Neuronal stem cell (in vitro differentiated cells): Measurements from ENCODE around the gene MEG3.

Source experiments
- DNase-seq: peaks from one replicate; pipeline ENCODE4 v3.0.0-alpha.2; 2013; ENCODE audit warnings: low spot score
- H2AFZ ChIP-seq: one replicate; pipeline ENCODE4 v1.6.1; 2013; ENCODE audit warnings: mild to moderate bottlenecking, low read length, inconsistent platforms
- H2AK5ac ChIP-seq: 2 replicates; pipeline ENCODE4 v1.6.1; 2013; ENCODE audit warnings: low read depth, mild to moderate bottlenecking, inconsistent platforms, low read length, moderate library complexity, mixed read lengths
- H2BK120ac ChIP-seq: 2 replicates; pipeline ENCODE4 v1.6.1; 2013; ENCODE audit warnings: low read depth, mild to moderate bottlenecking, inconsistent platforms, low read length, moderate library complexity, mixed read lengths
- H2BK12ac ChIP-seq: one replicate; pipeline ENCODE4 v1.6.1; 2013; ENCODE audit warnings: low read length, inconsistent platforms
- H2BK15ac ChIP-seq: 2 replicates; pipeline ENCODE4 v1.6.1; 2013; ENCODE audit warnings: mild to moderate bottlenecking, low read length, inconsistent platforms, mixed read lengths
- H2BK5ac ChIP-seq: one replicate; pipeline ENCODE4 v1.6.1; 2013; ENCODE audit warnings: inconsistent platforms, mild to moderate bottlenecking, low read length, moderate library complexity
- H3K14ac ChIP-seq: one replicate; pipeline ENCODE4 v1.6.1; 2013; ENCODE audit warnings: low read length, inconsistent platforms
- H3K18ac ChIP-seq: 2 replicates; pipeline ENCODE4 v1.6.1; 2013; ENCODE audit warnings: low read length, inconsistent platforms
- H3K23ac ChIP-seq: 2 replicates; pipeline ENCODE4 v1.6.1; 2013; ENCODE audit warnings: low read depth, mild to moderate bottlenecking, mixed read lengths, low read length, inconsistent platforms; ENCODE audit not compliant: poor library complexity
- H3K27ac ChIP-seq: replicated peaks from 3 replicates; pipeline ENCODE4 v1.5.1; 2013; ENCODE audit warnings: low read length, inconsistent platforms
- H3K27me3 ChIP-seq, 3 experiments: 2 replicates each; pipeline ENCODE4 v1.6.1; 2013; ENCODE audit warnings: low read length in 3 of 3, mild to moderate bottlenecking in 2 of 3, inconsistent platforms in 1 of 3, low read depth in 1 of 3, mixed read lengths in 1 of 3, moderate library complexity in 1 of 3; ENCODE audit not compliant: control insufficient read depth in 3 of 3, insufficient read depth in 3 of 3
- H3K36me3 ChIP-seq, 2 donors: replicated peaks in 1 of 2; 2 replicates each; pipeline ENCODE4 v1.6.1; 2013; ENCODE audit warnings: low read length in 2 of 2; ENCODE audit not compliant: control insufficient read depth in 2 of 2, insufficient read depth in 2 of 2
- H3K4ac ChIP-seq: 2 replicates; pipeline ENCODE4 v1.6.1; 2013; ENCODE audit warnings: inconsistent platforms, mild to moderate bottlenecking, low read length, moderate library complexity
- H3K4me1 ChIP-seq, 2 donors: 1 replicate in 1 of 2; 2 replicates in 1 of 2; pipeline ENCODE4 v1.6.1; 2013; ENCODE audit warnings: low read length in 2 of 2, low read depth in 1 of 2; ENCODE audit not compliant: control insufficient read depth in 2 of 2, insufficient read depth in 1 of 2
- H3K4me2 ChIP-seq: one replicate; pipeline ENCODE4 v1.6.1; 2013; ENCODE audit warnings: mild to moderate bottlenecking, low read length, inconsistent platforms; ENCODE audit not compliant: insufficient read depth, poor library complexity, severe bottlenecking
- H3K4me3 ChIP-seq, 2 donors: 2 replicates each; pipeline ENCODE4 v1.5.1; 2013; ENCODE audit warnings: low read length in 2 of 2, mild to moderate bottlenecking in 2 of 2, inconsistent platforms in 1 of 2, moderate library complexity in 1 of 2
- H3K79me1 ChIP-seq: one replicate; pipeline ENCODE4 v1.6.1; 2013; ENCODE audit warnings: low read depth, mild to moderate bottlenecking, inconsistent platforms, low read length, moderate library complexity
- H3K9ac ChIP-seq: one replicate; pipeline ENCODE4 v1.6.1; 2013; ENCODE audit warnings: mild to moderate bottlenecking, low read depth, low read length, inconsistent platforms; ENCODE audit not compliant: poor library complexity
- H3K9me3 ChIP-seq, 2 donors: replicated peaks in 1 of 2; 2 replicates each; pipeline versions ENCODE3 to v1.6.1; 2013; ENCODE audit warnings: low read length in 2 of 2, mild to moderate bottlenecking in 2 of 2, inconsistent platforms in 1 of 2, low read depth in 1 of 2, mixed read lengths in 1 of 2, moderate library complexity in 1 of 2; ENCODE audit not compliant: control insufficient read depth in 2 of 2, insufficient read depth in 1 of 2
- H4K8ac ChIP-seq: one replicate; pipeline ENCODE4 v1.6.1; 2013; ENCODE audit warnings: low read depth, mild to moderate bottlenecking, inconsistent platforms, low read length, moderate library complexity
- H4K91ac ChIP-seq: one replicate; pipeline ENCODE4 v1.6.1; 2013; ENCODE audit warnings: low read length, low read depth, mild to moderate bottlenecking, inconsistent platforms; ENCODE audit not compliant: poor library complexity
- WGBS, 2 donors: extraction: QIAGEN DNeasy Blood & Tissue Kit; methylation state at CpG; one replicate each; pipeline ENCODE4 v1.1.7; 2013; ENCODE audit warnings: missing lambda C conversion rate in 2 of 2, mixed read lengths in 1 of 2; ENCODE audit not compliant: insufficient read length in 2 of 2, insufficient replicate concordance in 1 of 2; ENCODE audit errors: extremely low coverage in 2 of 2; 5-methylcytosine and 5-hydroxymethylcytosine counted together

MEG3 gene

GRCh38 chr14:100820957-100821356 is 5.0 kb upstream of the MEG3 start:
- peaks cover 7 to 14% of the 10 kb centered on the region in 2 donors for H3K4me1 ChIP-seq
- peak overlapping the region; percentile 99 for H2AK5ac ChIP-seq
- H3K9me3 ChIP-seq: peaks cover 1 to 3% of the 10 kb centered on the region in 2 donors
- H3K18ac ChIP-seq: peak overlapping the region; percentile 32
- no peak overlapping the region for H4K91ac ChIP-seq
- no peak overlapping the region for H4K8ac ChIP-seq
- no peaks in the 10 kb centered on the region for H3K36me3 ChIP-seq
- no peak overlapping the region for H3K4me2 ChIP-seq
- H3K27me3 ChIP-seq: no peaks in the 10 kb centered on the region
- no peak for DNase-seq
- H3K27ac ChIP-seq: no peak overlapping the region
- peak overlapping the region; percentile 48 for H2BK5ac ChIP-seq
- H3K4ac ChIP-seq: no peak overlapping the region
- H2AFZ ChIP-seq: no peak overlapping the region
- no peak overlapping the region for H3K4me3 ChIP-seq
- H3K14ac ChIP-seq: no peak overlapping the region
- H2BK120ac ChIP-seq: peak overlapping the region; percentile 89
- peaks cover 4% of the 10 kb centered on the region for H3K79me1 ChIP-seq
- no peak overlapping the region for H3K23ac ChIP-seq
- no CpG with 5 or more reads among the region's 4 CpGs for WGBS, 2 donors
- no peak overlapping the region for H2BK15ac ChIP-seq
- no peak overlapping the region for H2BK12ac ChIP-seq
- H3K9ac ChIP-seq: no peak overlapping the region

GRCh38 chr14:100822013-100822412 is 3.9 kb upstream of the MEG3 start:
- no peak overlapping the region for H3K14ac ChIP-seq
- no peak overlapping the region for H2BK15ac ChIP-seq
- H3K9ac ChIP-seq: no peak overlapping the region
- no peak overlapping the region for H2BK12ac ChIP-seq
- H3K23ac ChIP-seq: no peak overlapping the region
- peaks cover 5 to 10% of the 10 kb centered on the region in 2 donors for H3K4me1 ChIP-seq
- H3K9me3 ChIP-seq: peaks cover 10 to 13% of the 10 kb centered on the region in 2 donors
- H2AFZ ChIP-seq: no peak overlapping the region
- no peak for DNase-seq
- peak overlapping the region; percentile 58 for H2AK5ac ChIP-seq
- peaks cover 4% of the 10 kb centered on the region for H3K79me1 ChIP-seq
- no peak overlapping the region for H3K27ac ChIP-seq
- H3K4ac ChIP-seq: no peak overlapping the region
- H4K8ac ChIP-seq: no peak overlapping the region
- H3K4me3 ChIP-seq: no peak overlapping the region
- H3K4me2 ChIP-seq: no peak overlapping the region
- no peak overlapping the region for H2BK120ac ChIP-seq
- peak overlapping the region; percentile 1 for H3K18ac ChIP-seq
- H2BK5ac ChIP-seq: peak overlapping the region; percentile 72
- no peaks in the 10 kb centered on the region for H3K36me3 ChIP-seq
- no peak overlapping the region for H4K91ac ChIP-seq
- WGBS, 2 donors: no CpG with 5 or more reads among the region's 7 CpGs
- H3K27me3 ChIP-seq: no peaks in the 10 kb centered on the region

GRCh38 chr14:100822532-100823296 is 3.2 kb upstream of the MEG3 start:
- H2AK5ac ChIP-seq: peak overlapping the region; percentile 58
- no peak for DNase-seq
- no peak overlapping the region for H3K4ac ChIP-seq
- no peak overlapping the region for H3K23ac ChIP-seq
- peak overlapping the region; percentile 72 for H2BK5ac ChIP-seq
- H3K9me3 ChIP-seq: peaks cover 15 to 17% of the 10 kb centered on the region in 2 donors
- peak overlapping the region; percentile 24 for H3K18ac ChIP-seq
- no peak overlapping the region for H3K9ac ChIP-seq
- H4K8ac ChIP-seq: no peak overlapping the region
- no peak overlapping the region for H3K4me3 ChIP-seq
- H3K79me1 ChIP-seq: peaks cover 4% of the 10 kb centered on the region
- H3K27ac ChIP-seq: no peak overlapping the region
- H3K4me1 ChIP-seq: peaks cover 2 to 10% of the 10 kb centered on the region in 2 donors
- no peaks in the 10 kb centered on the region for H3K36me3 ChIP-seq
- no CpG with 5 or more reads among the region's 9 CpGs for WGBS, 2 donors
- H2BK15ac ChIP-seq: no peak overlapping the region
- H2AFZ ChIP-seq: peak overlapping the region; percentile 27
- H3K4me2 ChIP-seq: no peak overlapping the region
- H3K27me3 ChIP-seq: no peaks in the 10 kb centered on the region
- H3K14ac ChIP-seq: no peak overlapping the region
- peak overlapping the region; percentile 88 for H2BK120ac ChIP-seq
- H2BK12ac ChIP-seq: no peak overlapping the region
- no peak overlapping the region for H4K91ac ChIP-seq

DNA sequence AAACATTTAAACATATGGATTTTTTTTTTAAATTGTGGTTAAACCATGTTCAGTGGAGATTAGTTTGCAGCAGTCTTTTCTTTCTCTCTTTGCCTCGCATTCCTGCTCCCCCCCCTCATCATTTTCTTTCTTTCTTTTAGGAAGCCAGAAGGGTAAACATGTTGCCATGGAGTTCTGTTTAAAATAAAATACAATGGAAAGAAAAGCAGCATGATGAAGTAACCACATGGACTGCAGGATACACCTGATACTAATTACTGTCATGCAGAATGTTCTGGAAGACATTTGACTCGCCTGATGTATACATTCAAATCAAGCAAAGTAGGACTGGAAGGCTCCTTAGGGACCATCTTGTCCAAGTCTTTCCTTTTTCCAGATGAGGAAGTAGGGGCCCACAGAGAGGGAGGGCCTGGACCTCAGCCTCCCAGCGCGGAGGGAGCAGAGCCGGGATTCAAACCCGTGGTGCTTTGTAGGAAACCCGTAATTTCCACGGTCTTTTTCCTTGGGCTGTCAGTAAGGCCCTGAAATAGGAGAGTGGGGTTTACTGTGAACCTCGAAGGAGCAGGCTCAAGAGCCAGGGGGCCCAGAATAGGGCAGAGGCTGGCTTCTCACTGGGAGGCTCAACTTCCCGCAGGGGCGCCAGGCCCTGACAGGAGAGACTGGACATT is 2.4 kb upstream of the MEG3 start:
- H3K27ac ChIP-seq: no peak overlapping the region
- H3K4me3 ChIP-seq: no peak overlapping the region
- no peaks in the 10 kb centered on the region for H3K36me3 ChIP-seq
- peaks cover 16 to 22% of the 10 kb centered on the region in 2 donors for H3K9me3 ChIP-seq
- H3K27me3 ChIP-seq: no peaks in the 10 kb centered on the region
- H3K79me1 ChIP-seq: peaks cover 4% of the 10 kb centered on the region
- H3K4me1 ChIP-seq: peaks cover 3 to 10% of the 10 kb centered on the region in 2 donors
- no peak for DNase-seq
- H3K4me2 ChIP-seq: no peak overlapping the region
- H3K4ac ChIP-seq: no peak overlapping the region
- no peak overlapping the region for H3K9ac ChIP-seq
- peak overlapping the region; percentile 63 for H2BK15ac ChIP-seq
- H3K18ac ChIP-seq: peak overlapping the region; percentile 93
- H3K23ac ChIP-seq: no peak overlapping the region
- H2AFZ ChIP-seq: peak overlapping the region; percentile 27
- H2AK5ac ChIP-seq: peak overlapping the region; percentile 99
- H2BK12ac ChIP-seq: peak overlapping the region; percentile 92
- H4K8ac ChIP-seq: no peak overlapping the region
- peak overlapping the region; percentile 49 for H2BK120ac ChIP-seq
- no CpG with 5 or more reads among the region's 11 CpGs for WGBS, 2 donors
- H2BK5ac ChIP-seq: peak overlapping the region; percentile 99
- H3K14ac ChIP-seq: no peak overlapping the region
- H4K91ac ChIP-seq: no peak overlapping the region
